Mesothelial cell of epicardium (in vitro differentiated cells): ENCODE measurements around the gene SDHAF4. TPM values are rescaled to one million over a fixed set of nuclear protein-coding genes. Genes with fewer than 3 reads are reported as not detected.
"Not testable (repeated sequence)": the region's sequence is repeated elsewhere in the genome, so short reads cannot be mapped to it uniquely, and the experiment has no call there.

ENCODE experiments used
- DNase-seq, 2 experiments: peaks; one replicate each; pipeline ENCODE4 v3.0.0; 2021; ENCODE audit warnings: low spot score in 2 of 2; ENCODE audit not compliant: unreplicated experiment in 2 of 2
- H3K27ac Mint-ChIP-seq: 2 replicates; pipeline ENCODE4 v1.8.0; 2021; ENCODE audit warnings: mixed read lengths
- H3K27me3 Mint-ChIP-seq: 2 replicates; pipeline ENCODE4 v1.8.0; 2021; ENCODE audit warnings: low read depth, mixed read lengths
- H3K36me3 Mint-ChIP-seq: 2 replicates; pipeline ENCODE4 v1.8.0; 2021; ENCODE audit warnings: mixed read lengths
- H3K4me1 Mint-ChIP-seq: 2 replicates; pipeline ENCODE4 v1.8.0; 2021; ENCODE audit warnings: mixed read lengths
- H3K4me3 Mint-ChIP-seq: 2 replicates; pipeline ENCODE4 v1.8.0; 2021; ENCODE audit warnings: mild to moderate bottlenecking, moderate library complexity, mixed read lengths
- H3K9me3 Mint-ChIP-seq: 2 replicates; pipeline ENCODE4 v1.8.0; 2021; ENCODE audit warnings: mixed read lengths
- total RNA-seq: library from RNA; stranded (reverse); gene quantifications from 3 replicates; pipeline ENCODE4 v1.2.1, GENCODE V29; 2021
- TF ChIP-seq, protein P1 (sequence below): fragments of 200-600 bp; sonication (generic); IDR thresholded peaks from one replicate; pipeline ENCODE4 v1.5.0; 2021; ENCODE audit warnings: antibody characterized with exemption; ENCODE audit not compliant: unreplicated experiment

Gene SDHAF4
- total RNA-seq, 1 donor from 2014 or later = 16.6 TPM

DNA sequence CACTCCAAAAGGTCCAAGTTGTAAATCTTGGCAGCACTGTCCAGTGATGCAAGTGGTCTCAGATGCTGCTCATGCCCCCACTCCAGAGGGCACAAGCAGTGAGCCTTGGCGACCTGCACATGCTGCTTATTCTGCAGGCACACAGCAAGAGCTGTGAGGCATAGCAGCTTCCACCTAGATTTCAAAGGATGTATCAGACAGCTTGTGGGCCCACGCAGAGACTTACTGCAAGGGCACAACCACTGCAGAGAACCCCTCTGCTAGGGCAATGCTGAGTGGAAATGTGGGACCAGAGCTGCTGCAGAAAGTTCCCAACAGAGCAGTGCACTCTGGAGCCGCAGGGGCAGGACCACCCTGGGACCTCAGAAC is 26.4 kb downstream of the SDHAF4 start:
- peaks cover 6% of the 10 kb centered on the region for H3K9me3 Mint-ChIP-seq
- no peak overlapping the region for H3K27ac Mint-ChIP-seq
- TF ChIP-seq, protein P1, sequence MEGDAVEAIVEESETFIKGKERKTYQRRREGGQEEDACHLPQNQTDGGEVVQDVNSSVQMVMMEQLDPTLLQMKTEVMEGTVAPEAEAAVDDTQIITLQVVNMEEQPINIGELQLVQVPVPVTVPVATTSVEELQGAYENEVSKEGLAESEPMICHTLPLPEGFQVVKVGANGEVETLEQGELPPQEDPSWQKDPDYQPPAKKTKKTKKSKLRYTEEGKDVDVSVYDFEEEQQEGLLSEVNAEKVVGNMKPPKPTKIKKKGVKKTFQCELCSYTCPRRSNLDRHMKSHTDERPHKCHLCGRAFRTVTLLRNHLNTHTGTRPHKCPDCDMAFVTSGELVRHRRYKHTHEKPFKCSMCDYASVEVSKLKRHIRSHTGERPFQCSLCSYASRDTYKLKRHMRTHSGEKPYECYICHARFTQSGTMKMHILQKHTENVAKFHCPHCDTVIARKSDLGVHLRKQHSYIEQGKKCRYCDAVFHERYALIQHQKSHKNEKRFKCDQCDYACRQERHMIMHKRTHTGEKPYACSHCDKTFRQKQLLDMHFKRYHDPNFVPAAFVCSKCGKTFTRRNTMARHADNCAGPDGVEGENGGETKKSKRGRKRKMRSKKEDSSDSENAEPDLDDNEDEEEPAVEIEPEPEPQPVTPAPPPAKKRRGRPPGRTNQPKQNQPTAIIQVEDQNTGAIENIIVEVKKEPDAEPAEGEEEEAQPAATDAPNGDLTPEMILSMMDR = no peak
- peaks cover 26% of the 10 kb centered on the region for H3K36me3 Mint-ChIP-seq
- DNase-seq = no peak
- H3K27me3 Mint-ChIP-seq = no peaks in the 10 kb centered on the region
- peaks cover 6% of the 10 kb centered on the region for H3K4me1 Mint-ChIP-seq
- H3K4me3 Mint-ChIP-seq = no peak overlapping the region

DNA sequence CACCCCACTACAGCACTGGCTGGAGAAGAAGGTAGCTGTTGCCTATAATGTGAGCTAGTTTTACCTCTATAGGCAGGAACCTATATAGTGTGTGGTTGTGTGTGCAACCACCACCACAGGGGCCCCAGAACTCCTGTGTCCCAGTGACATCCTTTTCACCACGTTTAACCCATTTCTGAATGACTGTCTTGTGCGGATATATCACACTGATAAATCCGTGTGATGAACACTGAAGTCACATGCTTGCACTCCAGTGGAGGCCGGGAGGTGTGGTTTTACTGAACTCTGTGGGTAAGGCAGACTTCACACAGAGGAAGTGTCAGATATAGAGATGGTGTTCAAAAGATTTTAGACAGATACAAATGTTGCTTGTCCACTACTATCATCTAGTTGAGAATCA is 32.5 kb downstream of the SDHAF4 start:
- no peak for DNase-seq
- H3K4me3 Mint-ChIP-seq = no peak overlapping the region
- no peaks in the 10 kb centered on the region for H3K4me1 Mint-ChIP-seq
- H3K27me3 Mint-ChIP-seq = no peaks in the 10 kb centered on the region
- TF ChIP-seq, protein P1 = no peak
- H3K36me3 Mint-ChIP-seq = peaks cover 5% of the 10 kb centered on the region
- peaks cover 11% of the 10 kb centered on the region for H3K9me3 Mint-ChIP-seq
- H3K27ac Mint-ChIP-seq = no peak overlapping the region

- H3K36me3 Mint-ChIP-seq = peaks cover 2% of the 10 kb centered on the region
- H3K27me3 Mint-ChIP-seq = no peaks in the 10 kb centered on the region
- peaks cover 17% of the 10 kb centered on the region for H3K9me3 Mint-ChIP-seq
- no peak for DNase-seq
- H3K4me3 Mint-ChIP-seq = no peak overlapping the region
- no peaks in the 10 kb centered on the region for H3K4me1 Mint-ChIP-seq
- TF ChIP-seq, protein P1 = no peak
- no peak overlapping the region for H3K27ac Mint-ChIP-seq
Observed at GRCh38 chr6:70601014-70601413, 34.3 kb downstream of the SDHAF4 start.

GRCh38 chr6:70604254-70604653 is 37.5 kb downstream of the SDHAF4 start:
- Mint-ChIP-seq H3K36me3 (no peaks in the 10 kb centered on the region), H3K27ac (no peak overlapping the region), H3K4me3 (no peak overlapping the region), H3K4me1 (no peaks in the 10 kb centered on the region), H3K9me3 (peaks cover 26% of the 10 kb centered on the region), H3K27me3 (peaks cover 1% of the 10 kb centered on the region)
- no peak for DNase-seq
- TF ChIP-seq, protein P1 = no peak

GRCh38 chr6:70607371-70607770 is 40.6 kb downstream of the SDHAF4 start:
- H3K36me3 Mint-ChIP-seq, H3K4me1 Mint-ChIP-seq, H3K4me3 Mint-ChIP-seq, DNase-seq, H3K27ac Mint-ChIP-seq: not testable (repeated sequence)
- Mint-ChIP-seq H3K27me3 (peaks cover 16% of the 10 kb centered on the region), H3K9me3 (peaks cover 26% of the 10 kb centered on the region)

- H3K9me3 Mint-ChIP-seq = peaks cover 17% of the 10 kb centered on the region
- H3K27ac Mint-ChIP-seq, H3K4me3 Mint-ChIP-seq, H3K4me1 Mint-ChIP-seq, H3K36me3 Mint-ChIP-seq, DNase-seq: not testable (repeated sequence)
- peaks cover 19% of the 10 kb centered on the region for H3K27me3 Mint-ChIP-seq
Observed at GRCh38 chr6:70609181-70609580, 42.5 kb downstream of the SDHAF4 start.

DNA sequence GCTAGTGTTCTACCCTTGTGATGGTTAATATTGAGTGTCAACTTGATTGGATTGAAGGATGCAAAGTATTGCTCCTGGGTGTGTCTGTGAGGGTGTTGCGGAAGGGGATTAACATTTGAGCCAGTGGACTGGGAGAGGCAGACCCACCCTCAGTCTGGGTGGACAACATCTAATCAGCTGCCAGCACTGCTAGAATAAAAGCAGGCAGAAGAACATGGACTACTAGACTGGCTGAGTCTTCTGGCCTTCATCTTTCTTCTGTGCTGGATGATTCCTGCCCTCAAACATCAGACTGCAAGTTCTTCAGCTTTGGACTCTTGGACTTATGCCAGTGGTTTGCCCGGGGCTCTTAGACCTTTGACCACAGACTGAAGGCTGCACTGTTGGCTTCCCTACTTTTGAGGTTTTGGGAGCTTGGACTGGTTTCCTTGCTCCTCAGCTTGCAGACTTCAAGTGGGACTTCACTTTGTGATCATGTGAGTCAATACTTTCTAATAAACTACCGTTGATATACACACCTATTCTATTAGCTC is 50.1 kb downstream of the SDHAF4 start:
- no peak overlapping the region for H3K4me3 Mint-ChIP-seq
- no peak for DNase-seq
- H3K27ac Mint-ChIP-seq = no peak overlapping the region
- H3K9me3 Mint-ChIP-seq = no peaks in the 10 kb centered on the region
- peaks cover 6% of the 10 kb centered on the region for H3K27me3 Mint-ChIP-seq
- TF ChIP-seq, protein P1 = no peak
- H3K36me3 Mint-ChIP-seq = no peaks in the 10 kb centered on the region
- H3K4me1 Mint-ChIP-seq = no peaks in the 10 kb centered on the region
